SU-DHL-6 (cell line): ENCODE measurements around the gene WASF3.

ENCODE experiments used
- H2AFZ ChIP-seq: fragments of 200-600 bp; sonication (generic); 2 replicates; pipeline ENCODE4 v1.6.1; 2014; ENCODE audit warnings: low read depth, mild to moderate bottlenecking, moderate library complexity, mixed read lengths, antibody characterized with exemption, low read length; ENCODE audit not compliant: severe bottlenecking
- H3F3A ChIP-seq: fragments of 200-600 bp; shearing (Covaris generic); 2 replicates; pipeline ENCODE4 v1.6.0; 2016; ENCODE audit warnings: antibody characterized with exemption, mild to moderate bottlenecking; ENCODE audit not compliant: insufficient read depth
- H3K27ac ChIP-seq: fragments of 200-600 bp; sonication (generic); 2 replicates; pipeline ENCODE4 v1.5.1; 2016; ENCODE audit warnings: low read depth, mild to moderate bottlenecking, low read length, moderate library complexity, mixed read lengths
- H3K27me3 ChIP-seq: fragments of 200-600 bp; sonication (generic), shearing (Covaris generic); 2 replicates; pipeline ENCODE4 v1.6.0; 2014; ENCODE audit warnings: mild to moderate bottlenecking, low read length
- H3K36me3 ChIP-seq: fragments of 200-600 bp; sonication (generic); 2 replicates; pipeline ENCODE4 v1.6.1; 2014; ENCODE audit warnings: mild to moderate bottlenecking, low read length, mixed read lengths
- H3K4me2 ChIP-seq: fragments of 300-600, 200-600 bp; shearing (Covaris generic), sonication (generic); 2 replicates; pipeline ENCODE4 v1.6.0; 2014; ENCODE audit warnings: low read length, low read depth, mild to moderate bottlenecking; ENCODE audit not compliant: poor library complexity, severe bottlenecking
- H3K4me3 ChIP-seq: fragments of 200-600 bp; sonication (generic); 2 replicates; pipeline ENCODE4 v1.5.1; 2014; ENCODE audit warnings: antibody characterized with exemption, low read length, mild to moderate bottlenecking, mixed read lengths; ENCODE audit not compliant: insufficient read depth, poor library complexity, severe bottlenecking
- H3K79me2 ChIP-seq: fragments of 200-600 bp; sonication (generic); 2 replicates; pipeline ENCODE4 v1.6.1; 2014; ENCODE audit warnings: mild to moderate bottlenecking, low read length, moderate library complexity; ENCODE audit not compliant: insufficient read depth
- H3K9ac ChIP-seq: fragments of 200-600 bp; sonication (generic); 2 replicates; pipeline ENCODE4 v1.7.0; 2014; ENCODE audit warnings: mild to moderate bottlenecking, low read length
- H3K9me2 ChIP-seq: fragments of 200-600 bp; sonication (generic); replicated peaks from 2 replicates; pipeline ENCODE4 v1.6.1; 2014; ENCODE audit warnings: low read length; ENCODE audit not compliant: insufficient read depth
- H3K9me3 ChIP-seq: fragments of 200-600 bp; sonication (generic); 2 replicates; pipeline ENCODE4 v1.6.1; 2014; ENCODE audit warnings: low read length, mixed read lengths; ENCODE audit not compliant: insufficient read depth
- H4K20me1 ChIP-seq: fragments of 200-600 bp; sonication (generic); 2 replicates; pipeline ENCODE4 v1.6.1; 2014; ENCODE audit warnings: low read depth, mild to moderate bottlenecking, antibody characterized with exemption, low read length, moderate library complexity, mixed read lengths
- EZH2phosphoT487 ChIP-seq: fragments of 200-600 bp; sonication (generic), shearing (Covaris generic); conservative IDR thresholded peaks from 2 replicates; pipeline ENCODE4 v1.6.1; 2018; ENCODE audit warnings: mild to moderate bottlenecking, antibody characterized with exemption, low read length, moderate library complexity, mixed read lengths
- TF ChIP-seq, protein P1 (sequence below): fragments of 200-600 bp; sonication (generic); IDR thresholded peaks from one replicate; pipeline ENCODE4 v1.5.1; 2017; ENCODE audit warnings: antibody characterized with exemption, mild to moderate bottlenecking, low read length, moderate library complexity; ENCODE audit not compliant: insufficient read depth, poor library complexity, severe bottlenecking

The WASF3 gene

DNA sequence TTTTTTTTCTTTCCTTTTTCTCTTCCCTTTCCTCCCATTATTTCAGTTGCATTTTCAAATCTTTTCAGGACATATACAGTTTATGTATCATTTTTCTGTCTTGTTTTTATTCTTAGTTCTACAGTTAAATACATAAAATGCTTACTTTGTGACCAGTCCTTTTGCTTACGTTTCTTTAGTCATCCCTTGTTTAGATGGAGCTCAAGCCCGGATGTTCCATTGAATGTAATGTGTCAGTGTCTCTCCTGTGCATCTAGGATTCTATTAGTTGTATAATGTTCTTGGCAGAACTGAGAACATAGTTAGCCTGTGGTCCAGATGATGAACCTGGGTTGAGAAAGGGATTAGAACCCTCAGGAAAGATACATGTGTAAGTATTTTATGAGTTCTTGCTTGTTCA lies 17.8 kb downstream of the WASF3 start:
- H3F3A ChIP-seq: no peaks in the 10 kb centered on the region
- no peak overlapping the region for H3K4me2 ChIP-seq
- H3K4me3 ChIP-seq: no peak overlapping the region
- TF ChIP-seq, protein P1, sequence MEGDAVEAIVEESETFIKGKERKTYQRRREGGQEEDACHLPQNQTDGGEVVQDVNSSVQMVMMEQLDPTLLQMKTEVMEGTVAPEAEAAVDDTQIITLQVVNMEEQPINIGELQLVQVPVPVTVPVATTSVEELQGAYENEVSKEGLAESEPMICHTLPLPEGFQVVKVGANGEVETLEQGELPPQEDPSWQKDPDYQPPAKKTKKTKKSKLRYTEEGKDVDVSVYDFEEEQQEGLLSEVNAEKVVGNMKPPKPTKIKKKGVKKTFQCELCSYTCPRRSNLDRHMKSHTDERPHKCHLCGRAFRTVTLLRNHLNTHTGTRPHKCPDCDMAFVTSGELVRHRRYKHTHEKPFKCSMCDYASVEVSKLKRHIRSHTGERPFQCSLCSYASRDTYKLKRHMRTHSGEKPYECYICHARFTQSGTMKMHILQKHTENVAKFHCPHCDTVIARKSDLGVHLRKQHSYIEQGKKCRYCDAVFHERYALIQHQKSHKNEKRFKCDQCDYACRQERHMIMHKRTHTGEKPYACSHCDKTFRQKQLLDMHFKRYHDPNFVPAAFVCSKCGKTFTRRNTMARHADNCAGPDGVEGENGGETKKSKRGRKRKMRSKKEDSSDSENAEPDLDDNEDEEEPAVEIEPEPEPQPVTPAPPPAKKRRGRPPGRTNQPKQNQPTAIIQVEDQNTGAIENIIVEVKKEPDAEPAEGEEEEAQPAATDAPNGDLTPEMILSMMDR: no peak
- TF ChIP-seq EZH2phosphoT487: no peak
- H4K20me1 ChIP-seq: no peaks in the 10 kb centered on the region
- H3K9ac ChIP-seq: no peak overlapping the region
- no peaks in the 10 kb centered on the region for H3K9me2 ChIP-seq
- H3K27me3 ChIP-seq: no peaks in the 10 kb centered on the region
- H3K36me3 ChIP-seq: no peaks in the 10 kb centered on the region
- no peaks in the 10 kb centered on the region for H3K79me2 ChIP-seq
- no peak overlapping the region for H3K27ac ChIP-seq
- H3K9me3 ChIP-seq: no peaks in the 10 kb centered on the region
- no peak overlapping the region for H2AFZ ChIP-seq

GRCh38 chr13:26579580-26579979 lies 22.1 kb downstream of the WASF3 start:
- Histone ChIP-seq H3K4me3 (no peak overlapping the region), H3K27me3 (no peaks in the 10 kb centered on the region), H3K79me2 (no peaks in the 10 kb centered on the region), H3K4me2 (no peak overlapping the region), H3K9me2 (no peaks in the 10 kb centered on the region), H3F3A (no peaks in the 10 kb centered on the region), H3K9ac (no peak overlapping the region), H3K27ac (no peak overlapping the region), H3K9me3 (no peaks in the 10 kb centered on the region), H2AFZ (no peak overlapping the region), H4K20me1 (no peaks in the 10 kb centered on the region), H3K36me3 (no peaks in the 10 kb centered on the region)
- TF ChIP-seq, protein P1: no peak
- TF ChIP-seq EZH2phosphoT487: no peak

DNA sequence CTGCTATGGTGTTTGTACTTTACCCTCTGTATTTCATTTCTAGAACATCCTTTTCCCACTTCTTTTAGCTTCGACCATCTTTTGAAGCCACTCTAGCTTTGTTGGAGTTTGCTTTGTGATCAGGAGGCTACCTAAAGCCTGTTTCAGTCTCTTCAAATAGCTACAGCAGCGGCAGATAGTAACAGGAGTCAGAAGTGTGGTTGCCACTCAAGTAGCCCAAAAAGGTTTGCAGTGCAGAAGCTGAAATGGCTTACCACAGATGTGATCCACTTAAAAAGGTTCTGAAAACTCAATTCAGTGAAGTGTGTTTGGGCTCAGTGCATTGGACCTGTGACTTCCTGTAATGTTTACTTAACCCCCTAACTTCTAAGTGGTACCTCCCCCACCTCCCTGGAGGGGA lies 26.2 kb downstream of the WASF3 start:
- Histone ChIP-seq H3K79me2 (no peaks in the 10 kb centered on the region), H3K27ac (no peak overlapping the region)

More for the DNA sequence above, 26.2 kb downstream of the WASF3 start:
- Histone ChIP-seq H3K36me3 (no peaks in the 10 kb centered on the region), H2AFZ (no peak overlapping the region), H3F3A (no peaks in the 10 kb centered on the region), H3K27me3 (no peaks in the 10 kb centered on the region), H4K20me1 (no peaks in the 10 kb centered on the region), H3K9ac (no peak overlapping the region), H3K4me2 (no peak overlapping the region), H3K4me3 (no peak overlapping the region), H3K9me3 (no peaks in the 10 kb centered on the region), H3K9me2 (no peaks in the 10 kb centered on the region)
- TF ChIP-seq, protein P1: no peak
- TF ChIP-seq EZH2phosphoT487: no peak
